ENCODE measurements around the gene ZFP36L1.

The ZFP36L1 gene

GRCh38 chr14:68807987-68808386 is 15.1 kb upstream of the ZFP36L1 start:
- no peaks in the 10 kb centered on the region for H3K79me2 ChIP-seq (ENCODE audit: insufficient read depth, low read length)
- peaks cover 12% of the 10 kb centered on the region for H3K4me1 ChIP-seq (ENCODE audit: insufficient read depth, low read length, poor library complexity, severe bottlenecking)
- H3K4me2 ChIP-seq (ENCODE audit: low read depth, low read length, poor library complexity, severe bottlenecking), result no peak overlapping the region
- no peaks in the 10 kb centered on the region for H3K9me2 ChIP-seq (replicated peaks; ENCODE audit: low read depth, low read length)
- H2AFZ ChIP-seq (ENCODE audit: low read length), result no peak overlapping the region
- no peaks in the 10 kb centered on the region for H3K27me3 ChIP-seq (ENCODE audit: insufficient read depth, low read length, poor library complexity, severe bottlenecking)
- no peaks in the 10 kb centered on the region; the same call in 1 of the 2 replicates for H3K9me3 ChIP-seq (ENCODE audit: insufficient read depth, low read depth, low read length)
- no peaks in the 10 kb centered on the region for H3F3A ChIP-seq (ENCODE audit: low read depth)
- H3K9ac ChIP-seq (ENCODE audit: low read depth, low read length, poor library complexity, severe bottlenecking), result no peak overlapping the region
- no peaks in the 10 kb centered on the region for H3K36me3 ChIP-seq (ENCODE audit: insufficient read depth, low read length)
- no peaks in the 10 kb centered on the region for H4K20me1 ChIP-seq (ENCODE audit: insufficient read depth, low read length, poor library complexity, severe bottlenecking)
- H3K4me3 ChIP-seq (ENCODE audit: low read length, poor library complexity, severe bottlenecking), result no peak overlapping the region
- TF ChIP-seq, protein P1, sequence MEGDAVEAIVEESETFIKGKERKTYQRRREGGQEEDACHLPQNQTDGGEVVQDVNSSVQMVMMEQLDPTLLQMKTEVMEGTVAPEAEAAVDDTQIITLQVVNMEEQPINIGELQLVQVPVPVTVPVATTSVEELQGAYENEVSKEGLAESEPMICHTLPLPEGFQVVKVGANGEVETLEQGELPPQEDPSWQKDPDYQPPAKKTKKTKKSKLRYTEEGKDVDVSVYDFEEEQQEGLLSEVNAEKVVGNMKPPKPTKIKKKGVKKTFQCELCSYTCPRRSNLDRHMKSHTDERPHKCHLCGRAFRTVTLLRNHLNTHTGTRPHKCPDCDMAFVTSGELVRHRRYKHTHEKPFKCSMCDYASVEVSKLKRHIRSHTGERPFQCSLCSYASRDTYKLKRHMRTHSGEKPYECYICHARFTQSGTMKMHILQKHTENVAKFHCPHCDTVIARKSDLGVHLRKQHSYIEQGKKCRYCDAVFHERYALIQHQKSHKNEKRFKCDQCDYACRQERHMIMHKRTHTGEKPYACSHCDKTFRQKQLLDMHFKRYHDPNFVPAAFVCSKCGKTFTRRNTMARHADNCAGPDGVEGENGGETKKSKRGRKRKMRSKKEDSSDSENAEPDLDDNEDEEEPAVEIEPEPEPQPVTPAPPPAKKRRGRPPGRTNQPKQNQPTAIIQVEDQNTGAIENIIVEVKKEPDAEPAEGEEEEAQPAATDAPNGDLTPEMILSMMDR (conservative IDR thresholded peaks at IDR 0.05; ENCODE audit: low read length), result no peak
- TF ChIP-seq EZH2phosphoT487 (IDR thresholded peaks at IDR 0.05; ENCODE audit: borderline replicate concordance), result no peak

- H3K27me3 ChIP-seq (ENCODE audit: insufficient read depth, low read length, poor library complexity, severe bottlenecking), result no peaks in the 10 kb centered on the region
- TF ChIP-seq EZH2phosphoT487 (IDR thresholded peaks at IDR 0.05; ENCODE audit: borderline replicate concordance), result no peak
- TF ChIP-seq, protein P1 (conservative IDR thresholded peaks at IDR 0.05; ENCODE audit: low read length), result no peak
- H3K9me3 ChIP-seq (ENCODE audit: insufficient read depth, low read depth, low read length), result peaks cover 4% of the 10 kb centered on the region; the same call in 1 of the 2 replicates
- peak overlapping the region; percentile 12; the same call in 1 of the 2 replicates for H2AFZ ChIP-seq (ENCODE audit: low read length)
- H4K20me1 ChIP-seq (ENCODE audit: insufficient read depth, low read length, poor library complexity, severe bottlenecking), result no peaks in the 10 kb centered on the region
- H3K4me1 ChIP-seq (ENCODE audit: insufficient read depth, low read length, poor library complexity, severe bottlenecking), result peaks cover 4% of the 10 kb centered on the region
- no peak overlapping the region for H3K4me2 ChIP-seq (ENCODE audit: low read depth, low read length, poor library complexity, severe bottlenecking)
- no peaks in the 10 kb centered on the region for H3K79me2 ChIP-seq (ENCODE audit: insufficient read depth, low read length)
- H3K9ac ChIP-seq (ENCODE audit: low read depth, low read length, poor library complexity, severe bottlenecking), result no peak overlapping the region
- no peaks in the 10 kb centered on the region for H3K9me2 ChIP-seq (replicated peaks; ENCODE audit: low read depth, low read length)
- no peaks in the 10 kb centered on the region for H3K36me3 ChIP-seq (ENCODE audit: insufficient read depth, low read length)
- no peak overlapping the region for H3K4me3 ChIP-seq (ENCODE audit: low read length, poor library complexity, severe bottlenecking)
- H3F3A ChIP-seq (ENCODE audit: low read depth), result no peaks in the 10 kb centered on the region
Measured at GRCh38 chr14:68807148-68807600, 14.3 kb upstream of the ZFP36L1 start.

DNA sequence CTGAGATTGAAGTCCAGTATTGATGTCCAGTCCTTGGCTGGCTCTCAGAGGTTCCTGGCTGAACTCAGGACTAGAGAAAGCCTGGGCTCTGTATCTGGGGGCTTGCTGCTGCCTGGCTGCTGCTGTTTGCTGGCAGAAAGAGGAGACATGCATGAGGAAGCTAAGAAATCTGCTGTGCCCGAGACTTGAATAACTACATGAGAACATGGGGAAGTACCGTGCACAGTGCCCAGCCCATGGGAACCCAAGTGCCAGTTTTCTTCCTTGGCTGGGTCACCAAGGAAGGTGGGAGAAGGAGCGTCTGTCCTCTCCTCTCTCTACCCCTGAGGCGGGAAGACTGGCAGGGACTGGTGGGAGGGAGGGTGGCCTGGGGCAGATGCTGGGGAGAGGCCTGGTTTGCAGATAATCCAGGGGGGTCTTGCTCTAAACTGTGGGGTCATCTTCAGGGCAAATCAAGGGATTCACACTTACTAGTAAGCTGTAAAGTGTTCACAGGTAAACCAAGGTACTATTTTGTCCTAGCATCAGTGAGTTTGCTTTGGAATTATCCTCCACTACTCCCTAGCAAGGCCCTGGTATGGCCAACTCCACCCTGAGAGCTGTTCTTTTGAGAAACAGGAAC is 13.8 kb upstream of the ZFP36L1 start:
- H3K9me3 ChIP-seq (ENCODE audit: insufficient read depth, low read depth, low read length), result peaks cover 9% of the 10 kb centered on the region; the same call in 1 of the 2 replicates
- no peaks in the 10 kb centered on the region for H3K36me3 ChIP-seq (ENCODE audit: insufficient read depth, low read length)
- H3K9ac ChIP-seq (ENCODE audit: low read depth, low read length, poor library complexity, severe bottlenecking), result no peak overlapping the region
- H3K9me2 ChIP-seq (replicated peaks; ENCODE audit: low read depth, low read length), result no peaks in the 10 kb centered on the region
- no peaks in the 10 kb centered on the region for H3K79me2 ChIP-seq (ENCODE audit: insufficient read depth, low read length)
- peaks cover 3% of the 10 kb centered on the region for H3K4me1 ChIP-seq (ENCODE audit: insufficient read depth, low read length, poor library complexity, severe bottlenecking)
- peak overlapping the region; percentile 12; the same call in 1 of the 2 replicates for H2AFZ ChIP-seq (ENCODE audit: low read length)
- no peak overlapping the region for H3K4me2 ChIP-seq (ENCODE audit: low read depth, low read length, poor library complexity, severe bottlenecking)
- no peak overlapping the region for H3K4me3 ChIP-seq (ENCODE audit: low read length, poor library complexity, severe bottlenecking)
- H3K27me3 ChIP-seq (ENCODE audit: insufficient read depth, low read length, poor library complexity, severe bottlenecking), result no peaks in the 10 kb centered on the region
- H3F3A ChIP-seq (ENCODE audit: low read depth), result no peaks in the 10 kb centered on the region
- TF ChIP-seq, protein P1 (conservative IDR thresholded peaks at IDR 0.05; ENCODE audit: low read length), result no peak
- TF ChIP-seq EZH2phosphoT487 (IDR thresholded peaks at IDR 0.05; ENCODE audit: borderline replicate concordance), result no peak
- no peaks in the 10 kb centered on the region for H4K20me1 ChIP-seq (ENCODE audit: insufficient read depth, low read length, poor library complexity, severe bottlenecking)

All from Loucy (cell line).